ENCODE data around the gene FMN1. TPM values are rescaled to one million over a fixed set of nuclear protein-coding genes. Genes with fewer than 3 reads are reported as not detected.

The FMN1 gene
- total and polyA plus RNA-seq, 4 donors = 0.26 to 23.4 (median 9.8) TPM

DNA sequence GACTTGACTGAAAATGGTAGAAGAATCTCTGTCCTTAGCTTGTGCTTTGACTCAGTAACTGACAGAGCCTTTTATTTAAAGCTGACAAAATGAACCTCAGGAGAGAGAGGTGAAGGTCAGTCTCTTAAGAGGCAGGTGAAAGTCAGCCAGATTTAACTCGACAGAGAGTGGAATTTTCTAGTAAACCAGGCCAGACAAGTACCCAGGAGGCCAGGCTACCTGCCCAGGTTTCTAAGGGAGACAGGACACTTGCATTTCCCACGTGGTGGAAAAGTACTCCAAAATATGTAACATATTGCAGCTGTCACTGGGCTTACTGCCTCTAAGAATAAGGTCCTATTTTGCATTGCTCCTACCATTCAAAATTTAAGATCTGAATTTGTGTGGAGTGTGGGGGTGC is 167.9 kb downstream of the FMN1 start:
- Histone ChIP-seq H3K27ac (ENCODE audit: low read depth in 1 of 2, low read length in 2 of 2) (no peak overlapping the region), H3K4me3 (ENCODE audit: low read length in 2 of 2) (no peak overlapping the region), H3K36me3 (ENCODE audit: control insufficient read depth in 1 of 2, insufficient read depth in 2 of 2, low read length in 1 of 2) (no peaks in the 10 kb centered on the region), H3K9me3 (ENCODE audit: control insufficient read depth, low read length) (no peaks in the 10 kb centered on the region), H3K4me1 (ENCODE audit: control insufficient read depth in 1 of 2, insufficient read depth in 2 of 2, low read length in 2 of 2) (no peaks in the 10 kb centered on the region), H3K27me3 (ENCODE audit: control insufficient read depth in 1 of 2, insufficient read depth in 2 of 2, low read length in 1 of 2) (no peaks in the 10 kb centered on the region)
- WGBS, 2 donors = 8 to 9% methylated on average over 2 of the region's 2 CpGs
- ATAC-seq (ENCODE audit: low FRiP score) (no peak), DNase-seq (no peak)
- intact Hi-C loops (cut with DNase I) = loop anchor here in 1 of 2 donors (10.0 kb wide), 1 partner anchor 108 kb away; no protein-coding TSS in a partner anchor

DNA sequence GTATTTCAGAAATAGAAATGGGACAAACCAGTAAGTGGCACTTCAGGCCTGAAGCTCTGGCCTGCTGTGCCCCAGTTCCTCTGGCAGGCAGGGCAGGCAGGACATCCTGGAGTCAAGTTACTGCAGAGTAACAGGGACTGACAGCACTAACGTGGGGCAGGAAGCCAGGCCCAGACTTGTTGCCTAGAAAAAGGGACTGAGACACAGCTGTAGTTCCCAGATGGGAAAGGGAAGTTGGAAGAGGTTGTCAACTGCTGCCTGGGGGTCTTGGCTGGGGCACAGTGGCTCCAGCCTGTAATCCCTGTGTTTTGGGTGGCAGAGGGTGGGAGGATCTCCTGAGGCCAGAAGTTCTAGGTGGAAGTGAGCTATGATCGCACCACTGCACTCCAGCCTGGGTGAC is 171.9 kb downstream of the FMN1 start:
- 33 to 50% methylated on average over 2 of the region's 2 CpGs for WGBS, 2 donors
- peak in 1 of 2 donors; percentile 86 for DNase-seq
- no peaks in the 10 kb centered on the region for H3K36me3 ChIP-seq (ENCODE audit: control insufficient read depth in 1 of 2, insufficient read depth in 2 of 2, low read length in 1 of 2)
- H3K27ac ChIP-seq (ENCODE audit: low read depth in 1 of 2, low read length in 2 of 2) = peak overlapping the region in 1 of 2 donors; percentile 6
- intact Hi-C loops (cut with DNase I) = loop anchor here in 1 of 2 donors (10.0 kb wide), 1 partner anchor 112 kb away; no protein-coding TSS in a partner anchor
- H3K9me3 ChIP-seq (ENCODE audit: control insufficient read depth, low read length) = no peaks in the 10 kb centered on the region
- ATAC-seq (ENCODE audit: low FRiP score) = peak; percentile 71
- H3K4me3 ChIP-seq (ENCODE audit: low read length in 2 of 2) = no peak overlapping the region
- H3K4me1 ChIP-seq (ENCODE audit: control insufficient read depth in 1 of 2, insufficient read depth in 2 of 2, low read length in 2 of 2) = no peaks in the 10 kb centered on the region
- H3K27me3 ChIP-seq (ENCODE audit: control insufficient read depth in 1 of 2, insufficient read depth in 2 of 2, low read length in 1 of 2) = no peaks in the 10 kb centered on the region

DNA sequence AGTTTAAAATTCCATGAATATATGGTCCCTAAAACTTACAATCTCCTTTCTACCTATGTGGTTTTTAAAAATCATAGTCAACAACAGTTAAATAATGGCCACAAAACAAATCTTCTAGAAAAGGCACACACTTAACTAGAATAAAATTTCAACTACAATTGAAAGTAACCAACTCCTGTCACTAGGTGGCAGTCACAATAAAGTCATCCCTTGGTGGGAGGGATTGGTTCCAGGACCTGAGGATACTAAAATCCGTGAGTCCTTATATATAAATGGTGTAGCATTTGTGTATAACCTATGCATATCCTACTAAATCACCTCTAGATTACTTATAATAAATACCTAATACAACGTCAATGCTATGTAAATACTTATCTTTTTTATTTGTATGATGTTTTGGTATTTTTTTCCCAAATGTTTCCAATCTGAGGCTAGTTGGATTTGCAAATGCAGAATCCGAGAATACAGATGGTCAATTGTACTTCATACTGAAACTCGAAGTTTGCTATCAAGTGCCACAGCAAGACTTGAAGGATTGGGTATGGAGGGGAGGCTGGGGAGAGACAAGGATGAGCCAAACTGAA is 172.6 kb downstream of the FMN1 start:
- peak; percentile 71 for ATAC-seq (ENCODE audit: low FRiP score)
- WGBS, 2 donors = 18 to 24% methylated on average over 4 of the region's 4 CpGs
- H3K27ac ChIP-seq (ENCODE audit: low read depth in 1 of 2, low read length in 2 of 2) = no peak overlapping the region
- intact Hi-C loops (cut with DNase I) = loop anchor here (2.0 to 10.0 kb wide), 2 partner anchors 113 to 117 kb away; no protein-coding TSS in a partner anchor
- H3K4me1 ChIP-seq (ENCODE audit: control insufficient read depth in 1 of 2, insufficient read depth in 2 of 2, low read length in 2 of 2) = no peaks in the 10 kb centered on the region
- no peaks in the 10 kb centered on the region for H3K36me3 ChIP-seq (ENCODE audit: control insufficient read depth in 1 of 2, insufficient read depth in 2 of 2, low read length in 1 of 2)
- H3K9me3 ChIP-seq (ENCODE audit: control insufficient read depth, low read length) = no peaks in the 10 kb centered on the region
- no peak for DNase-seq
- no peaks in the 10 kb centered on the region for H3K27me3 ChIP-seq (ENCODE audit: control insufficient read depth in 1 of 2, insufficient read depth in 2 of 2, low read length in 1 of 2)
- no peak overlapping the region for H3K4me3 ChIP-seq (ENCODE audit: low read length in 2 of 2)

DNA sequence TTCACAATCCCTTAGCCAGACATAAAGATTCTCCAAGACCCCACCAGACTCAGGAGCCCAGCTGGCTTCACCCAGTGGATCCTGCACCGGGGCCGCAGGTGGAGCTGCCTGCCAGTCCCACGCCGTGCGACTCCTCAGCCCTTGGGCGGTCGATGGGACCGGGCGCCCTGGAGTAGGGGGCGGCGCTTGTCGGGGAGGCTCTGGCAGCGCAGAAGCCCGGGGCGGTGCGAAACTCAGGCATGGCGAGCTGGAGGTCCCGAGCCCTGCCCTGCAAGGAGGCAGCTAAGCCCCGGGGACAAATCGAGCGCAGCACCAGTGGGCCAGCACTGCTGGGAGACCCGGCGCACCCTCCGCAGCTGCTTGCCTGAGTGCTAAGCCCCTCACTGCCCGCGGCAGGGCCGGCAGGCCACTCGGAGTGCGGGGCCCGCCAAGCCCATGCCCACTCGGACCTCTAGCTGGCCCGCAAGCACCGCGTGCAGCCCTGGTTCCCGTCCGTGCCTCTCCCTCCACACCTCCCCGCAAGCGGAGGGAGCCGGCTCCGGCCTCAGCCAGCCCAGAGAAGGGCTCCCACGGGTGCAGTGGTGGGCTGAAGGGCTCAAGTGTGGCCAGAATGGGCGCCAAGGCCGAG is 175.0 kb downstream of the FMN1 start:
- H3K27me3 ChIP-seq (ENCODE audit: control insufficient read depth in 1 of 2, insufficient read depth in 2 of 2, low read length in 1 of 2) = no peaks in the 10 kb centered on the region
- H3K27ac ChIP-seq (ENCODE audit: low read depth in 1 of 2, low read length in 2 of 2) = no peak overlapping the region
- H3K4me1 ChIP-seq (ENCODE audit: control insufficient read depth in 1 of 2, insufficient read depth in 2 of 2, low read length in 2 of 2) = no peaks in the 10 kb centered on the region
- intact Hi-C loops (cut with DNase I) = no loop called here
- H3K36me3 ChIP-seq (ENCODE audit: control insufficient read depth in 1 of 2, insufficient read depth in 2 of 2, low read length in 1 of 2) = peaks cover 0 to 2% of the 10 kb centered on the region in 2 donors
- H3K4me3 ChIP-seq (ENCODE audit: low read length in 2 of 2) = no peak overlapping the region
- DNase-seq (no peak), ATAC-seq (ENCODE audit: low FRiP score) (no peak)
- 95% methylated on average over 42 to 43 of the region's 43 CpGs for WGBS, 2 donors
- no peaks in the 10 kb centered on the region for H3K9me3 ChIP-seq (ENCODE audit: control insufficient read depth, low read length)

DNA sequence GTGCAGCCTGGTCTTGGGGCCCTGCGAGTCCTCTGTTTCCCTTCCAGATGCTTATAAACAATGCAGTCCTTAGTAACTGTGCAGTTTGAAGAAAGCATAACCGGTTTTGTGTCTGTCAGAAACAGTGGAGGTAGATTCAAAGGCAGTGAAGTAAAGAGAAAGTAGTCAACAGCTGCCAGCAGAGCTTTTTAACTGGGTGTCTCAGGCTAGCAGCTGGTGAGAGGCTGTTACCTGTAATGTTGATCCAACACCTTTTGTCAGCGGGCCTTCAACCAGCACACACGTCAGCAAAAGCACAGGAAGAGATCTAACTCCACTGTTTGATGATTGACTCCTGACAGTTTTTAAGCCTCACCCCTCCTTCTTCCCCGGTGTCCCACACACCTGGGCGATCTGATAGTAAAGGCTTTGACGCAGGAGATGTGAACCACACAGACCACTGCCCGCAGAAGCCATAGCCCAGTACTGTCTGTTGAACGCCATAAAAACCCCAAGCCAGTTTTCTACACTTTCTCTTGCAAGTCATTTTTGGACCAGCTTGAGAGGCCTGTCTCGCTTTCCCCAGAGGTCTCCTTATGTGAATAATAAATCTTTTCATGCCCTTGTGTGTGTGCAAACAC is 178.0 kb downstream of the FMN1 start:
- ATAC-seq (ENCODE audit: low FRiP score) (no peak), DNase-seq (no peak)
- Histone ChIP-seq H3K4me3 (ENCODE audit: low read length in 2 of 2) (no peak overlapping the region), H3K27me3 (ENCODE audit: control insufficient read depth in 1 of 2, insufficient read depth in 2 of 2, low read length in 1 of 2) (no peaks in the 10 kb centered on the region), H3K4me1 (ENCODE audit: control insufficient read depth in 1 of 2, insufficient read depth in 2 of 2, low read length in 2 of 2) (peaks cover 0 to 1% of the 10 kb centered on the region in 2 donors), H3K36me3 (ENCODE audit: control insufficient read depth in 1 of 2, insufficient read depth in 2 of 2, low read length in 1 of 2) (peaks cover 0 to 2% of the 10 kb centered on the region in 2 donors), H3K27ac (ENCODE audit: low read depth in 1 of 2, low read length in 2 of 2) (no peak overlapping the region), H3K9me3 (ENCODE audit: control insufficient read depth, low read length) (no peaks in the 10 kb centered on the region)
- WGBS, 2 donors = 91 to 94% methylated on average over 10 of the region's 10 CpGs
- intact Hi-C loops (cut with DNase I) = no loop called here

DNA sequence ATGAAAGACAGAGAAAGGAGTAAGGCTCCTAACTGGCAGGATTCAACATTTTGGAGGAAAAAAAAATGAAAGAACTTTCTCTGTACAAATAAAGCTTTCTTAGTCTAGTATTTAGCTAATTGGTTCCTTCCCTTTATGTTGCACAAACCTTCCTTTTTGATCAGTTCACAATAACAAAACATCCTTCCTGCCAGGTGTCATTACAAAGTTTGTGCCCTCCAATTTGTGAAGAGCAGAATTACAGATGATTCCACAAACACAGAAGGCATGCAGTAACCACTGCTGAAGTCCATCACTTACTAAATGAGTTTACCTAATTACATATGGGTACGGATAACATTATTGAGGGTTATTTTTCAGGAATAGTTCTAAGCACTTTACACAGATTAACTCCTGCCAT is 179.9 kb downstream of the FMN1 start:
- intact Hi-C loops (cut with DNase I) = no loop called here
- ATAC-seq (ENCODE audit: low FRiP score) = no peak
- WGBS, 2 donors = 82 to 87% methylated on average over 1 of the region's 1 CpG

DNA sequence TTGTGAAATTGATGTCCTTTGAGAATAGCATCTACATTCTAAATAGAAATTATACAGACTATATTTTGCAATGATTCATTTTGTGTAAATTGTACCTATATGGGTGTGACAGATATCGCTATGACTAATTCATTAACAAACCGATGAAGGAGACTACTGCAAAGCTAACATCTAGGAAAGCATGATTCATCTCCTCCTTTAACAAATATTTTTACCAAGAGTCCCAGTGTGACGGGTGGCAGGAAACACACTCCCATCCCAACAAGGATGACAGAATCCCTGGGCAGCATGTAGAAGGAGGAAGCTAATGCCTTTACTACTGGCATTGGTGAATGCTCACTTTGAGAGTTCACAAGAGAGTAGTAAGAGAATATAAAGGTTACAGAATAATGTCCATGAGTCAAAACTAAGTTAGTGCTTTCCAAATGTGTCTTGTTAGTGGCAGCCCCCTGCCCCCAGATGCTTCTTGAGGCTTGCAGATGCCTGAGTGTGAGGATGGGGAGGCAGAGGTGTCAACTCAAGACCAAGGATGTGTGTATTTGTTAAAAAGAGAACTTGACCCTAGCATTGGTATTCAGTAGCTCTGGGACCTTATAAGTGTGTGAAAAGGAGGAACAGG is 180.6 kb downstream of the FMN1 start:
- Histone ChIP-seq H3K27ac (ENCODE audit: low read depth in 1 of 2, low read length in 2 of 2) (no peak overlapping the region), H3K4me3 (ENCODE audit: low read length in 2 of 2) (no peak overlapping the region), H3K9me3 (ENCODE audit: control insufficient read depth, low read length) (no peaks in the 10 kb centered on the region), H3K4me1 (ENCODE audit: control insufficient read depth in 1 of 2, insufficient read depth in 2 of 2, low read length in 2 of 2) (peaks cover 0 to 1% of the 10 kb centered on the region in 2 donors), H3K27me3 (ENCODE audit: control insufficient read depth in 1 of 2, insufficient read depth in 2 of 2, low read length in 1 of 2) (no peaks in the 10 kb centered on the region), H3K36me3 (ENCODE audit: control insufficient read depth in 1 of 2, insufficient read depth in 2 of 2, low read length in 1 of 2) (peaks cover 0 to 2% of the 10 kb centered on the region in 2 donors)
- WGBS, 2 donors = 46 to 51% methylated on average over 3 of the region's 3 CpGs
- DNase-seq (no peak), ATAC-seq (ENCODE audit: low FRiP score) (no peak)
- intact Hi-C loops (cut with DNase I) = no loop called here

More for the DNA sequence above, 179.9 kb downstream of the FMN1 start:
- H3K36me3 ChIP-seq (ENCODE audit: control insufficient read depth in 1 of 2, insufficient read depth in 2 of 2, low read length in 1 of 2) = peaks cover 0 to 2% of the 10 kb centered on the region in 2 donors
- H3K9me3 ChIP-seq (ENCODE audit: control insufficient read depth, low read length) = no peaks in the 10 kb centered on the region
- H3K27me3 ChIP-seq (ENCODE audit: control insufficient read depth in 1 of 2, insufficient read depth in 2 of 2, low read length in 1 of 2) = no peaks in the 10 kb centered on the region
- no peak for DNase-seq
- H3K4me3 ChIP-seq (ENCODE audit: low read length in 2 of 2) = no peak overlapping the region
- H3K4me1 ChIP-seq (ENCODE audit: control insufficient read depth in 1 of 2, insufficient read depth in 2 of 2, low read length in 2 of 2) = peaks cover 0 to 1% of the 10 kb centered on the region in 2 donors
- H3K27ac ChIP-seq (ENCODE audit: low read depth in 1 of 2, low read length in 2 of 2) = no peak overlapping the region

DNA sequence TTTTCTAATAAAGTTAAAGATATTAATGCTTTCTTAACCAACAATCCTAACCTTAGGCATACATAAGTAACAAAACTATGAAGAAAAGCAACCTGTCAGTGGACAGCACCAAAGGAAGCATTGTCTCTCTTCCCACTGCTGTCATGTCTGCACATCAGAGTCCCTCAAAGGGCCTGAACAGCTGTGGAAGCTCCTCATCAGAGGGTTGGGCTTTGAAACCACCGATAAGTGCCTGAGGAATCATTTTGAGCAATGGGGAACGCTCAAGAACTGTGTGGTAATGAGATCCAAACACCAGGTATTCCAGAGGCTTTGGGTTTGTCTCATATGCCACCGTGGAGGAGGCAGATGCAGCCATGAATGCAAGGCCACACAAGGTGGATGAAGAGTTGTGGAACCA is 182.5 kb downstream of the FMN1 start:
- no peak for ATAC-seq (ENCODE audit: low FRiP score)
- 89 to 92% methylated on average over 3 of the region's 3 CpGs for WGBS, 2 donors
- intact Hi-C loops (cut with DNase I) = no loop called here

More for the DNA sequence above, 182.5 kb downstream of the FMN1 start:
- Histone ChIP-seq H3K4me3 (ENCODE audit: low read length in 2 of 2) (no peak overlapping the region), H3K27ac (ENCODE audit: low read depth in 1 of 2, low read length in 2 of 2) (no peak overlapping the region), H3K27me3 (ENCODE audit: control insufficient read depth in 1 of 2, insufficient read depth in 2 of 2, low read length in 1 of 2) (no peaks in the 10 kb centered on the region), H3K9me3 (ENCODE audit: control insufficient read depth, low read length) (no peaks in the 10 kb centered on the region), H3K4me1 (ENCODE audit: control insufficient read depth in 1 of 2, insufficient read depth in 2 of 2, low read length in 2 of 2) (peaks cover 0 to 1% of the 10 kb centered on the region in 2 donors), H3K36me3 (ENCODE audit: control insufficient read depth in 1 of 2, insufficient read depth in 2 of 2, low read length in 1 of 2) (peaks cover 0 to 2% of the 10 kb centered on the region in 2 donors)
- no peak for DNase-seq

All from aorta (tissue), 5 donors.